Fibroblast of the aortic adventitia (primary cell): ENCODE results near the gene OXSR1. TPM values are rescaled to one million over a fixed set of nuclear protein-coding genes. Genes with fewer than 3 reads are reported as not detected.
"Not testable (repeated sequence)": the region's sequence is repeated elsewhere in the genome, so short reads cannot be mapped to it uniquely, and the experiment has no call there.

ENCODE experiments used
- DNase-seq: peaks from one replicate; pipeline ENCODE4 v3.0.0-alpha.2; 2010; ENCODE audit warnings: low read depth
- H3K4me3 ChIP-seq: 2 replicates; pipeline ENCODE4 v1.5.1; 2011; ENCODE audit warnings: low read depth, mild to moderate bottlenecking, control low read depth, low read length, moderate library complexity
- CTCF ChIP-seq: IDR thresholded peaks from 2 replicates; pipeline ENCODE4 v1.5.1; 2011; ENCODE audit warnings: mild to moderate bottlenecking, low read length, control low read depth, inconsistent platforms; ENCODE audit not compliant: insufficient read depth
- total RNA-seq: library from RNA; depleted of rRNA; stranded (reverse); fragments of >200 nt; gene quantifications from 2 replicates; pipeline ENCODE4 v1.2.3, GENCODE V29; 2012; ENCODE audit warnings: low replicate concordance

The OXSR1 gene
- total RNA-seq, 1 donor = 36.2 TPM

DNA sequence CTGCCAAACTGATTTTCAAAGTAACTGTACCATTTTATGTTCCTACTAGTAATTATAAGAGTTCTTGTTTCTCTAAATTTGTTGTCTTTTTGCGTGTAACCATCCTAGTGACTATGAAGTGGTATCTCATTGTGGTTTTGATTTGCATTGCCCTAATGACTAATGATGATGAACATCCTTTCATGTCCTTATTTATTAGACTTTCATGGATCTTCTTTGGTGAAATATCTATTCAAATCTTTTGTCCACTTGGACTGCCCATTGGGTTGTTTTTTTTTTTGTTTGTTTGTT is 3.6 kb downstream of the OXSR1 start:
- TF ChIP-seq CTCF = no peak
- H3K4me3 ChIP-seq = no peak overlapping the region
- no peak for DNase-seq

DNA sequence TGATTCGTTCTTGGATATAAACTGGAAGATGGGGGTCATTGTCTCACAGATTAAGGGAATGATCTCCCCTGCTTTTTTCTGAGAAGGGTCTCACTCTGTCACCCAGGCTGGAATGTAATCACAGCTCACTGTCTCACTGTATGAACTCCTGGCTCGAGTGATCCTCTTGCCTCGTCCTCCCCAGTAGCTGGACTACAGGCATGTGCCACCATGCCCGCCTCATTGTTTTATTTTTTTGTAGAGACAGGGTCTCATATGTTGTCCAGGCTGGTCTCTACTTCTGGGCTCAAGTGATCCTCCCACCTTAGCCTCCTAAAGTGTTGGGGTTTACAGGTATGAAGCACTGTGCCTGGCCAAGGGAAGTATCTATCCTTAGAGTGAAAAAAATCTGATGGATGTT is 5.4 kb downstream of the OXSR1 start:
- TF ChIP-seq CTCF = no peak
- no peak overlapping the region for H3K4me3 ChIP-seq
- no peak for DNase-seq

DNA sequence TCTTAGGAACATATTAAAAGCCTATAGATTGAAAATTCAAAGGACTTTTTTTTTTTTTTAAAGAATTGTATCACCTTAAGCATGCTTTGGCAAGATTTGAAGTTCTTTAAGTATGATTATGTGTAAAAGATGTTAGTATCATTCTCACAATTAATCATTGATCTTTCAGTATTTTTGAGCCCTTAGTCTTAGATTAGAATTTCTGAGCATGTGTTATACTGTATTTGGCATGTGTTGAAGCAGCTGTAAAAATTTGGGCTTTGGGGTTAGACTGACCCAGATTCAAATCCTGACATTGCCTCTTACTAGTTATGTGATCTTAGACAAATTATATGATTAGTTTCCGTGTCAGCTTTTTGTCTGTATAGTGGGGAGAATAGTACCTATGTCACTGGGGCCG is 6.3 kb downstream of the OXSR1 start:
- DNase-seq = no peak
- TF ChIP-seq CTCF = no peak
- no peak overlapping the region for H3K4me3 ChIP-seq

DNA sequence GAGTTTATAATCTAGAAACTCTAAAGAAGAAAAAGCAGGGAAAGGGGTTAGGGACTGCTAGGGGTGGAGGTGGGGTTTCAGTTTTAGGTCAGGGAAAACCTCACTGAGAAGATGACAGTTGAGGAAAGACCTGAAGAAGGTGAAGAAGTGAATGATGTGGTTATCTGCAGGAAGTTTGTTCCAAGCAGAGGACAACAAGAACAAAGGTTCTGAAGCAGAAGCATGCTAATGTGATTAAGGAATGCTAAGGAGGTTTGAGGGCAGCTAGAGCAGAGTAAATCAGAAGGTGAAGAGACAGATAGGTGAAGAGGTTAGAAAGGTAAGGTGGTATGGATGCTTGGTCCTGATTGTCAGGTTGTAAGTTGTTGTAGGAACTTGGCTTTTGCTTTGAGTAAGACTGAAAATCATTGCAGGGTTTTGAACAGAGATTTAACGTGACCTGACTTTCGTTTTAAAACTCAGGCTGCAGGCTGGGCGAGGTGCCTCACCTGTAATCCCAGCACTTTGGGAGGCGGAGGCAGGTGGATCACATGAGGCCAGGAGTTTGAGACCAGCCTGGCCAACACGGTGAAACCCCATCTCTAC is 8.6 kb downstream of the OXSR1 start:
- DNase-seq = no peak
- no peak overlapping the region for H3K4me3 ChIP-seq
- TF ChIP-seq CTCF = no peak

- TF ChIP-seq CTCF = no peak
- DNase-seq = peak; percentile 23
- H3K4me3 ChIP-seq = no peak overlapping the region
Observed at GRCh38 chr3:38177181-38177580, 11.8 kb downstream of the OXSR1 start.

- no peak overlapping the region for H3K4me3 ChIP-seq
- no peak for DNase-seq
- no peak for TF ChIP-seq CTCF
Observed at GRCh38 chr3:38186781-38187180, 21.4 kb downstream of the OXSR1 start.

GRCh38 chr3:38190481-38190881 is 25.1 kb downstream of the OXSR1 start:
- H3K4me3 ChIP-seq = no peak overlapping the region
- DNase-seq = no peak
- no peak for TF ChIP-seq CTCF

DNA sequence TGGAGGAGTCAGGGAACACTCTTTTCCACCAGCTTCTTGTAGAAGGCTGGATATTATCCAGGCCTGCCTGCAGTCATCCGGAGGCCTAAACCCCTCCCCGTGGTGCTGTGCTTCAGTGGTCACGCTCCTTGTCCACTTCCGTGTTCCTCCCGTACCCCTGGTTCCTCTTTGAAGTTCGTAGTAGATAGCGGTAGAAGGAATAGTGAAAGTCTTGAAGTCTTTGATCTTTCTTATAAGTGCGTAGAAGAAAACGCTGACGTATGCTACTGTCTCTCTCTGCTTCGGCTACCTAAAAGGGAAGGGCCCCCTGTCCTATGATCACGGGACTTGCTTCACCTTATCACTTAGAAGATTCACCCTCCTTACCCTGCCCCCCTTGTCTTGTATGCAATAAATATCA is 37.6 kb downstream of the OXSR1 start:
- DNase-seq, H3K4me3 ChIP-seq: not testable (repeated sequence)
